ENCODE results near the gene HOXD4. TPM values are rescaled to one million over a fixed set of nuclear protein-coding genes. Genes with fewer than 3 reads are reported as not detected.

HOXD4 gene
- total and polyA plus RNA-seq, 3 donors from 2014 or later = 2.7 to 13.3 (median 11.5) TPM

GRCh38 chr2:176171351-176172006 is 20.1 kb downstream of the HOXD4 start:
- peaks cover 39% of the 10 kb centered on the region for H3K4me1 ChIP-seq
- TF ChIP-seq CTCF (IDR thresholded peaks at IDR 0.05) (no peak), POLR2A (IDR thresholded peaks at IDR 0.05) (no peak)
- no peaks in the 10 kb centered on the region for H3K36me3 ChIP-seq (ENCODE audit: low read depth, missing control alignments)
- no peaks in the 10 kb centered on the region for H3K27me3 ChIP-seq
- H3K27ac ChIP-seq = peak overlapping the region; percentile 71 to 77
- DNase-seq = no peak
- WGBS, 2 donors = 32 to 36% methylated on average over 24 to 51 of the region's 51 CpGs
- intact Hi-C loops (cut with DNase I; ENCODE audit: low total_unique reads) = no loop called here
- no peaks in the 10 kb centered on the region for H3K9me3 ChIP-seq
- H3K4me3 ChIP-seq = peak overlapping the region; percentile 10 to 57

GRCh38 chr2:176172007-176172894 is 20.9 kb downstream of the HOXD4 start:
- 30 to 43% methylated on average over 51 to 60 of the region's 60 CpGs for WGBS, 2 donors
- intact Hi-C loops (cut with DNase I; ENCODE audit: low total_unique reads) = no loop called here
- H3K27ac ChIP-seq = peak overlapping the region; percentile 71 to 77
- H3K36me3 ChIP-seq (ENCODE audit: low read depth, missing control alignments) = no peaks in the 10 kb centered on the region
- H3K9me3 ChIP-seq = no peaks in the 10 kb centered on the region
- DNase-seq = no peak
- H3K27me3 ChIP-seq = no peaks in the 10 kb centered on the region
- no peak for TF ChIP-seq CTCF (IDR thresholded peaks at IDR 0.05)
- TF ChIP-seq POLR2A (IDR thresholded peaks at IDR 0.05) = no peak
- H3K4me3 ChIP-seq = peak overlapping the region; percentile 10 to 57
- peaks cover 40% of the 10 kb centered on the region for H3K4me1 ChIP-seq

- no peaks in the 10 kb centered on the region for H3K27me3 ChIP-seq
- H3K36me3 ChIP-seq (ENCODE audit: low read depth, missing control alignments) = no peaks in the 10 kb centered on the region
- TF ChIP-seq CTCF (IDR thresholded peaks at IDR 0.05) (no peak), POLR2A (IDR thresholded peaks at IDR 0.05) (no peak)
- intact Hi-C loops (cut with DNase I; ENCODE audit: low total_unique reads) = no loop called here
- WGBS, 2 donors = 34 to 53% methylated on average over 14 of the region's 14 CpGs
- H3K9me3 ChIP-seq = no peaks in the 10 kb centered on the region
- no peak for DNase-seq
- peaks cover 40% of the 10 kb centered on the region for H3K4me1 ChIP-seq
- peak overlapping the region; percentile 71 to 77 for H3K27ac ChIP-seq
- H3K4me3 ChIP-seq = peak overlapping the region in 1 of 2 donors; percentile 57
These were observed 21.7 kb downstream of the HOXD4 start for GRCh38 chr2:176172895-176173566.

GRCh38 chr2:176173567-176174381 is 22.4 kb downstream of the HOXD4 start:
- TF ChIP-seq CTCF (IDR thresholded peaks at IDR 0.05) (no peak), POLR2A (IDR thresholded peaks at IDR 0.05) (no peak)
- peaks cover 44% of the 10 kb centered on the region for H3K4me1 ChIP-seq
- H3K4me3 ChIP-seq = peak overlapping the region in 1 of 2 donors; percentile 52
- peak overlapping the region; percentile 71 to 76 for H3K27ac ChIP-seq
- H3K36me3 ChIP-seq (ENCODE audit: low read depth, missing control alignments) = no peaks in the 10 kb centered on the region
- H3K9me3 ChIP-seq = no peaks in the 10 kb centered on the region
- 9 to 23% methylated on average over 7 of the region's 7 CpGs for WGBS, 2 donors
- H3K27me3 ChIP-seq = no peaks in the 10 kb centered on the region
- DNase-seq = no peak
- intact Hi-C loops (cut with DNase I; ENCODE audit: low total_unique reads) = no loop called here
